HEK293 (cell line): ENCODE measurements around the gene ITPR3.
A peak's percentile ranks its signal among the peaks of the same experiment; 100 is the strongest.

Experiments
- CTCF ChIA-PET: fragments of 350-600 bp; formaldehyde crosslinking; extraction: SDS; loops from one replicate; lab custom pipeline; 2021; ENCODE audit warnings: antibody characterized with exemption; lab: Yijun Ruan, JAX
- POLR2A ChIA-PET: fragments of 300-600 bp; formaldehyde crosslinking; extraction: SDS; loops from one replicate; lab custom pipeline; 2020; ENCODE audit warnings: antibody characterized with exemption, inconsistent platforms; lab: Yijun Ruan, JAX
- H3K27ac ChIP-seq: fragments of 200-500 bp; sonication (Bioruptor generic); 2 replicates; pipeline ENCODE4 v1.5.1; 2014; ENCODE audit warnings: low read depth, low read length, control low read depth, inconsistent platforms; ENCODE audit errors: extremely low read depth
- H3K36me3 ChIP-seq, 2 experiments: fragments of 200-500 bp in 1 of 2; sonication (Bioruptor generic) in 1 of 2; 1 replicate in 1 of 2; 2 replicates in 1 of 2; pipeline ENCODE4 v1.5.1; 2014 to 2017; ENCODE audit warnings: inconsistent platforms in 2 of 2, low read length in 2 of 2; ENCODE audit not compliant: control insufficient read depth in 2 of 2, insufficient read depth in 1 of 2
- H3K4me1 ChIP-seq: fragments of 200-500 bp; sonication (Bioruptor generic); 2 replicates; pipeline ENCODE4 v1.5.1; 2014; ENCODE audit warnings: mild to moderate bottlenecking, low read length, inconsistent platforms; ENCODE audit not compliant: control insufficient read depth, insufficient read depth
- H3K4me3 ChIP-seq: 2 replicates; pipeline ENCODE4 v1.5.1; 2011; ENCODE audit warnings: low read depth, mild to moderate bottlenecking, control low read depth, low read length, moderate library complexity
- H3K9me3 ChIP-seq: fragments of 200-500 bp; sonication (Bioruptor generic); 2 replicates; pipeline ENCODE4 v1.5.1; 2014; ENCODE audit warnings: low read depth, low read length, inconsistent platforms; ENCODE audit not compliant: control insufficient read depth, insufficient read depth
- ATF2 ChIP-seq: fragments of 450-650 bp; formaldehyde crosslinking; IDR thresholded peaks from 2 replicates; pipeline ENCODE4 v1.5.1; 2016; ENCODE audit warnings: missing biosample characterization, missing genetic modification characterization, low read depth
- KLF1 ChIP-seq: fragments of 450-650 bp; formaldehyde crosslinking; IDR thresholded peaks from 2 replicates; pipeline ENCODE4 v1.5.1; 2016; ENCODE audit warnings: missing biosample characterization, missing genetic modification characterization
- KLF7 ChIP-seq: fragments of 450-650 bp; formaldehyde crosslinking; IDR thresholded peaks from 2 replicates; pipeline ENCODE4 v1.5.1; 2016; ENCODE audit warnings: missing biosample characterization, missing genetic modification characterization, borderline replicate concordance
- MEIS1 ChIP-seq: sonication (generic); formaldehyde crosslinking; IDR thresholded peaks from 2 replicates; pipeline ENCODE4 v1.8.1; 2022; ENCODE audit warnings: missing genetic modification reagents, mild to moderate bottlenecking, borderline replicate concordance
- OVOL3 ChIP-seq: fragments of 450-650 bp; formaldehyde crosslinking; IDR thresholded peaks from 2 replicates; pipeline ENCODE4 v1.5.1; 2016; ENCODE audit warnings: missing biosample characterization, missing genetic modification characterization
- SCRT1 ChIP-seq: fragments of 450-650 bp; formaldehyde crosslinking; IDR thresholded peaks from 2 replicates; pipeline ENCODE4 v1.5.1; 2016; ENCODE audit warnings: missing biosample characterization, missing genetic modification characterization, borderline replicate concordance
- SCRT2 ChIP-seq: fragments of 450-650 bp; formaldehyde crosslinking; IDR thresholded peaks from 2 replicates; pipeline ENCODE4 v1.5.1; 2016; ENCODE audit warnings: missing biosample characterization, missing genetic modification characterization
- SP7 ChIP-seq: fragments of 450-650 bp; formaldehyde crosslinking; IDR thresholded peaks from 2 replicates; pipeline ENCODE4 v1.5.1; 2016; ENCODE audit warnings: missing biosample characterization, missing genetic modification characterization
- WT1 ChIP-seq: fragments of 450-650 bp; formaldehyde crosslinking; IDR thresholded peaks from 2 replicates; pipeline ENCODE4 v1.5.1; 2016; ENCODE audit warnings: missing biosample characterization, missing genetic modification characterization
- ZBTB49 ChIP-seq: fragments of 450-650 bp; formaldehyde crosslinking; IDR thresholded peaks from 2 replicates; pipeline ENCODE4 v1.5.1; 2016; ENCODE audit warnings: missing biosample characterization, missing genetic modification characterization, low read depth
- ZBTB7A ChIP-seq: fragments of 450-650 bp; formaldehyde crosslinking; IDR thresholded peaks from 2 replicates; pipeline ENCODE4 v1.5.1; 2016; ENCODE audit warnings: low read depth, missing biosample characterization, missing genetic modification characterization
- ZIC2 ChIP-seq: fragments of 450-650 bp; formaldehyde crosslinking; IDR thresholded peaks from 2 replicates; pipeline ENCODE4 v1.5.1; 2016; ENCODE audit warnings: missing biosample characterization, missing genetic modification characterization
- ZNF114 ChIP-seq: fragments of 450-650 bp; formaldehyde crosslinking; IDR thresholded peaks from 2 replicates; pipeline ENCODE4 v1.5.0; 2017; ENCODE audit warnings: missing biosample characterization, missing genetic modification characterization
- ZNF138 ChIP-seq: fragments of 450-650 bp; formaldehyde crosslinking; IDR thresholded peaks from 2 replicates; pipeline ENCODE4 v1.5.1; 2016; ENCODE audit warnings: missing biosample characterization, missing genetic modification characterization, borderline replicate concordance
- ZNF140 ChIP-seq: fragments of 450-650 bp; formaldehyde crosslinking; IDR thresholded peaks from 2 replicates; pipeline ENCODE4 v1.5.1; 2016; ENCODE audit warnings: missing biosample characterization, missing genetic modification characterization
- ZNF146 ChIP-seq: fragments of 450-650 bp; formaldehyde crosslinking; IDR thresholded peaks from 2 replicates; pipeline ENCODE4 v1.5.1; 2016; ENCODE audit warnings: missing biosample characterization, missing genetic modification characterization
- ZNF24 ChIP-seq: fragments of 450-650 bp; formaldehyde crosslinking; IDR thresholded peaks from 2 replicates; pipeline ENCODE4 v1.5.1; 2016; ENCODE audit warnings: missing biosample characterization, missing genetic modification characterization
- ZNF416 ChIP-seq: fragments of 450-650 bp; formaldehyde crosslinking; IDR thresholded peaks from 2 replicates; pipeline ENCODE4 v1.5.1; 2016; ENCODE audit warnings: missing biosample characterization, missing genetic modification characterization
- ZNF555 ChIP-seq: fragments of 450-650 bp; formaldehyde crosslinking; conservative IDR thresholded peaks from 2 replicates; pipeline ENCODE4 v1.5.1; 2017; ENCODE audit warnings: missing biosample characterization, mild to moderate bottlenecking, missing genetic modification characterization, inconsistent platforms
- ZNF560 ChIP-seq: fragments of 450-650 bp; formaldehyde crosslinking; IDR thresholded peaks from 2 replicates; pipeline ENCODE4 v1.5.1; 2017; ENCODE audit warnings: missing biosample characterization, missing genetic modification characterization, borderline replicate concordance
- ZNF624 ChIP-seq: fragments of 450-650 bp; formaldehyde crosslinking; IDR thresholded peaks from 2 replicates; pipeline ENCODE4 v1.5.1; 2017; ENCODE audit warnings: missing biosample characterization, missing genetic modification characterization
- ZNF707 ChIP-seq: fragments of 450-650 bp; formaldehyde crosslinking; IDR thresholded peaks from 2 replicates; pipeline ENCODE4 v1.5.1; 2016; ENCODE audit warnings: missing biosample characterization, missing genetic modification characterization
- ZNF768 ChIP-seq: fragments of 450-650 bp; formaldehyde crosslinking; IDR thresholded peaks from 2 replicates; pipeline ENCODE4 v1.5.1; 2018; ENCODE audit warnings: missing biosample characterization, mild to moderate bottlenecking, missing genetic modification characterization
- ZXDB ChIP-seq: fragments of 450-650 bp; formaldehyde crosslinking; IDR thresholded peaks from 2 replicates; pipeline ENCODE4 v1.5.1; 2016; ENCODE audit warnings: missing biosample characterization, missing genetic modification characterization

ITPR3 gene

GRCh38 chr6:33661106-33661838, 40.1 kb downstream of the ITPR3 start:
- ChIA-PET POLR2A (interaction anchor here (1.1 kb wide), 1 partner anchor 49 kb away, joined by 3 read pairs; no protein-coding TSS in a partner anchor), CTCF (interaction anchor here (0.6 to 1.1 kb wide), 3 partner anchors 9 to 71 kb away, joined by 4 to 6 read pairs (median 5); no protein-coding TSS in a partner anchor)
- H3K4me1 ChIP-seq: no peaks in the 10 kb centered on the region
- no peak overlapping the region for H3K4me3 ChIP-seq
- TF ChIP-seq ZNF138 (tag by site-specific recombination): no peak
- no peak for TF ChIP-seq ZBTB7A
- TF ChIP-seq ZNF768: 0 out of 2 replicates have a peak, but pooled peaks have one; percentile 49
- no peak for TF ChIP-seq ZNF555 (tag by site-specific recombination)
- no peak for TF ChIP-seq ZNF24 (tag by site-specific recombination)
- TF ChIP-seq KLF7: no peak
- no peak for TF ChIP-seq ZXDB (tag by site-specific recombination)
- TF ChIP-seq ZNF416 (tag by site-specific recombination): no peak
- no peak for TF ChIP-seq WT1
- TF ChIP-seq SCRT2 (tag by site-specific recombination): no peak
- no peak for TF ChIP-seq ATF2
- TF ChIP-seq ZNF624 (tag by site-specific recombination): no peak
- TF ChIP-seq ZNF114 (tag by site-specific recombination): no peak
- no peak for TF ChIP-seq ZNF707
- peak; percentile 49 for TF ChIP-seq ZIC2
- TF ChIP-seq SCRT1 (tag by site-specific recombination): no peak
- no peak for TF ChIP-seq ZNF140 (tag by site-specific recombination)
- TF ChIP-seq ZNF146 (tag by site-specific recombination): no peak
- no peaks in the 10 kb centered on the region for H3K36me3 ChIP-seq
- no peak overlapping the region for H3K27ac ChIP-seq
- no peaks in the 10 kb centered on the region for H3K9me3 ChIP-seq

- Histone ChIP-seq H3K36me3 (peaks cover 0 to 3% of the 10 kb centered on the region in 2 experiments; a peak in 1 of 3 replicates), H3K9me3 (no peaks in the 10 kb centered on the region), H3K27ac (no peak overlapping the region)
- POLR2A ChIA-PET: interaction anchor here (1.1 kb wide), 1 partner anchor 48 kb away, joined by 3 read pairs; no protein-coding TSS in a partner anchor
- TF ChIP-seq OVOL3 (tag by site-specific recombination) (no peak), ZNF560 (no peak), MEIS1 (CRISPR knock-in tag) (no peak), ZNF555 (tag by site-specific recombination) (no peak), SP7 (tag by site-specific recombination) (no peak), ZBTB49 (tag by site-specific recombination) (no peak), KLF1 (peak; percentile 32)
- TF ChIP-seq, all 188 proteins: peak for 1
- CTCF ChIA-PET: interaction anchor here (0.6 to 1.1 kb wide), 3 partner anchors 10 to 72 kb away, joined by 4 to 6 read pairs (median 5); no protein-coding TSS in a partner anchor
- Histone ChIP-seq H3K4me1 (no peaks in the 10 kb centered on the region), H3K4me3 (no peak overlapping the region)
These were observed 41.2 kb downstream of the ITPR3 start for GRCh38 chr6:33662318-33662717.
